GM12878 (cell line): ENCODE measurements around the gene MDN1. TPM values are rescaled to one million over a fixed set of nuclear protein-coding genes. Genes with fewer than 3 reads are reported as not detected.
A peak's percentile ranks its signal among the peaks of the same experiment; 100 is the strongest.

Source experiments
- BMI1 ChIP-seq: fragments of 450-650 bp; IDR thresholded peaks from 2 replicates; pipeline ENCODE4 v1.6.1; 2016; ENCODE audit warnings: mild to moderate bottlenecking, moderate library complexity, borderline replicate concordance
- CEBPB ChIP-seq, 2 experiments: fragments of 150-350 bp in 1 of 2; IDR thresholded peaks; 2 replicates each; pipeline ENCODE4 v1.6.1; 2012 to 2014; ENCODE audit warnings: low read depth in 2 of 2, low read length in 2 of 2, borderline replicate concordance in 1 of 2, inconsistent platforms in 1 of 2
- EGR1 ChIP-seq, 2 experiments: IDR thresholded peaks; 1 replicate in 1 of 2; 2 replicates in 1 of 2; pipeline ENCODE4 v1.6.1; 2011 to 2012; ENCODE audit warnings: low read depth in 2 of 2, low read length in 2 of 2, borderline replicate concordance in 1 of 2, mild to moderate bottlenecking in 1 of 2, moderate library complexity in 1 of 2
- ETV6 ChIP-seq, 2 experiments: fragments of 450-650 bp in 1 of 2; IDR thresholded peaks in 1 of 2; conservative IDR thresholded peaks in 1 of 2; 2 replicates each; pipeline ENCODE4 v1.6.1; 2014; ENCODE audit warnings: antibody characterized with exemption in 1 of 2, borderline replicate concordance in 1 of 2, low read depth in 1 of 2, mild to moderate bottlenecking in 1 of 2, moderate library complexity in 1 of 2
- FOXM1 ChIP-seq: IDR thresholded peaks from 2 replicates; pipeline ENCODE4 v1.6.1; 2012; ENCODE audit warnings: low read depth, mild to moderate bottlenecking, inconsistent platforms, low read length, moderate library complexity
- KDM1A ChIP-seq: fragments of 200-600 bp; sonication (generic); IDR thresholded peaks from 2 replicates; pipeline ENCODE4 v1.6.1; 2016; ENCODE audit warnings: borderline replicate concordance
- MEF2B ChIP-seq: fragments of 450-650 bp; IDR thresholded peaks from 2 replicates; pipeline ENCODE4 v1.6.1; 2018; ENCODE audit warnings: mild to moderate bottlenecking, moderate library complexity; ENCODE audit not compliant: partially characterized antibody, poor library complexity, severe bottlenecking
- MTA2 ChIP-seq: fragments of 450-650 bp; IDR thresholded peaks from 2 replicates; pipeline ENCODE4 v1.6.1; 2016; ENCODE audit warnings: low read depth, mild to moderate bottlenecking, moderate library complexity
- NBN ChIP-seq: fragments of 450-650 bp; IDR thresholded peaks from 2 replicates; pipeline ENCODE4 v1.6.1; 2016
- NRF1 ChIP-seq: conservative IDR thresholded peaks from 2 replicates; pipeline ENCODE4 v1.6.1; 2011; ENCODE audit warnings: mild to moderate bottlenecking, low read depth, low read length, improper control_type of control experiment
- PAX5 ChIP-seq: IDR thresholded peaks from 2 replicates; pipeline ENCODE4 v1.6.1; 2011; ENCODE audit warnings: low read depth, low read length, borderline replicate concordance
- RELA ChIP-seq: fragments of 450-650 bp; IDR thresholded peaks from 2 replicates; pipeline ENCODE4 v1.8.0; 2014; ENCODE audit warnings: borderline replicate concordance; ENCODE audit not compliant: partially characterized antibody
- SIX5 ChIP-seq: IDR thresholded peaks from 2 replicates; pipeline ENCODE4 v1.6.1; 2011; ENCODE audit warnings: mild to moderate bottlenecking, low read depth, low read length, moderate library complexity; ENCODE audit not compliant: severe bottlenecking
- SMC3 ChIP-seq: IDR thresholded peaks from 2 replicates; pipeline ENCODE4 v1.6.1; 2011; ENCODE audit warnings: low read length, improper control_type of control experiment, borderline replicate concordance
- SRF ChIP-seq, 2 experiments: IDR thresholded peaks; 2 replicates each; pipeline ENCODE4 v1.6.1; 2011; ENCODE audit warnings: low read depth in 2 of 2, low read length in 2 of 2, mild to moderate bottlenecking in 1 of 2, moderate library complexity in 1 of 2
- TBL1XR1 ChIP-seq: IDR thresholded peaks from 2 replicates; pipeline ENCODE4 v1.6.1; 2012; ENCODE audit warnings: low read depth, low read length, improper control_type of control experiment
- TCF3 ChIP-seq: IDR thresholded peaks from 2 replicates; pipeline ENCODE4 v1.6.1; 2012; ENCODE audit warnings: low read depth, mild to moderate bottlenecking, low read length, borderline replicate concordance; ENCODE audit not compliant: insufficient read depth
- YBX1 ChIP-seq: fragments of 450-650 bp; IDR thresholded peaks from 2 replicates; pipeline ENCODE4 v1.6.1; 2016; ENCODE audit warnings: antibody characterized with exemption
- YY1 ChIP-seq: IDR thresholded peaks from 2 replicates; pipeline ENCODE4 v1.6.1; 2011; ENCODE audit warnings: low read depth, mild to moderate bottlenecking, low read length
- polyA plus RNA-seq, 11 experiments: library from polyadenylated mRNA; depleted of rRNA in 4 of 11; unstranded in 6 of 11; stranded (reverse) in 5 of 11; fragments of >200 nt; fragmentation: Nextera tagmentation in 4 of 11; fragmentation: Illumina TruSeq in 1 of 11; extraction: Ambion mirVana in 4 of 11; extraction: Trizol in 1 of 11; gene quantifications; 1 replicate in 1 of 11; 2 replicates in 10 of 11; pipeline versions ENCODE4 v1.2.1 to v1.2.3, GENCODE V29; 2011 to 2016; ENCODE audit warnings: inconsistent platforms in 2 of 11, missing spikeins in 2 of 11, low read depth in 1 of 11
- total RNA-seq, 4 experiments: library from RNA; depleted of rRNA in 3 of 4; stranded (reverse); fragments of >200 nt in 3 of 4; fragmentation: Illumina TruSeq in 1 of 4; extraction: Trizol in 1 of 4; gene quantifications; 2 replicates each; pipeline versions ENCODE4 v1.2.1 to v1.2.3, GENCODE V29; 2013 to 2021
- TF ChIP-seq, protein P1 (sequence below): IDR thresholded peaks from 2 replicates; pipeline ENCODE4 v1.6.1; 2011; ENCODE audit warnings: borderline replicate concordance, low read depth, mild to moderate bottlenecking, moderate library complexity, low read length; ENCODE audit not compliant: insufficient read depth, poor library complexity, severe bottlenecking
- TF ChIP-seq, protein P2 (sequence below): fragments of 450-650 bp; IDR thresholded peaks from 2 replicates; pipeline ENCODE4 v1.6.1; 2018; ENCODE audit warnings: mild to moderate bottlenecking, low read depth, moderate library complexity; ENCODE audit not compliant: partially characterized antibody
- TF ChIP-seq, protein P3 (sequence below): fragments of 450-650 bp; IDR thresholded peaks from 2 replicates; pipeline ENCODE4 v1.6.1; 2016; ENCODE audit warnings: mild to moderate bottlenecking

MDN1 gene
- total and polyA plus RNA-seq, 10 of the 15 experiments (the other 5 are each of a cell fraction or from before 2014, with no cell fraction given) = 14.3 to 50.1 (median 22.1) TPM

DNA sequence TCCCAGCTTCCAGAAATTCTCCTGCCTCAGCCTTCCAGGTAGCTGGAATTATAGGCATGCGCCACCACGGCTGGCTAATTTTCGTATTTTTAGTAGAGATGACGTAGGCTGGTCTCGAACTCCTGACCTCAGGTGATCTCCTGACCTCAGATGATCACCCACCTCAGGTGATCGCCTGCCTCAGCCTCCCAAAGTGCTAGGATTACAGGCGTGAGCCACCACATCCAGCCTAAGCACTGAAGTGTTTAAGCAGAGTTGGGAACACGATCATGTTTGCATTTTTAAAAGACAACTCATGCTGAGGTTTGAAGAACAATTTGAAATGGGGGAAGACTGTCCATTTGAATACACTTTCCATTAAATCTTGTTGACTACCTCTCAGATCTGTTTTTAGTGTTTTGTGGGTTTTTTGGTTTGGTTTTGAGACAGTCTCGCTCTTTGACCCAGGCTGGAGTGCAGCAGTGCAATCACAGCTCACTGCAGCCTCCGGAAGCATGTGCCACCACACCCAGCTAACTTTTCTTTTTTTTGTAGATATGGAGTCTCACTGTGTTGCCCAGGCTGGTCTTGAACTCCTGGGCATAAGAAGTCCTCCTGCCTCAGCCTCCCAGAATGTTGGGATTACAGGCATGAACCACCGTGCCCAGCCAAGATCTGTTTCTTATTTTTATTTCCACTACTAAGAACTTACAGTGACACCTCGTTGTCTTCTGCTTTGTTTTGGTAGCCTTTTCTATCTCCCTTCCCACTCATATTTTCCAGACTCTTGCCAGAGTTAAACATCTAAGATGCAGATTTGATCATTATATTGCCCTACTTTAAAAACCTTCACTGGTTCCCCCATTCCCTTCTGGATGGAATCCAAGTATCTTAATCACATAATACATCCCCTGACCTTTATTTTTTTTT lies 15.5 kb upstream of the MDN1 start (continued):
- peak; percentile 36; the same call in 1 of the 2 replicates for TF ChIP-seq TCF3
- TF ChIP-seq, protein P1, sequence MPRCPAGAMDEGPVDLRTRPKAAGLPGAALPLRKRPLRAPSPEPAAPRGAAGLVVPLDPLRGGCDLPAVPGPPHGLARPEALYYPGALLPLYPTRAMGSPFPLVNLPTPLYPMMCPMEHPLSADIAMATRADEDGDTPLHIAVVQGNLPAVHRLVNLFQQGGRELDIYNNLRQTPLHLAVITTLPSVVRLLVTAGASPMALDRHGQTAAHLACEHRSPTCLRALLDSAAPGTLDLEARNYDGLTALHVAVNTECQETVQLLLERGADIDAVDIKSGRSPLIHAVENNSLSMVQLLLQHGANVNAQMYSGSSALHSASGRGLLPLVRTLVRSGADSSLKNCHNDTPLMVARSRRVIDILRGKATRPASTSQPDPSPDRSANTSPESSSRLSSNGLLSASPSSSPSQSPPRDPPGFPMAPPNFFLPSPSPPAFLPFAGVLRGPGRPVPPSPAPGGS = no peak
- no peak for TF ChIP-seq KDM1A
- TF ChIP-seq SRF (IDR thresholded peaks at IDR 0.05; ENCODE audit: low read depth in 2 of 2, low read length in 2 of 2) = no peak
- TF ChIP-seq YY1 = peak; percentile 17; the same call in 1 of the 2 replicates
- TF ChIP-seq EGR1 (IDR thresholded peaks at IDR 0.05; ENCODE audit: borderline replicate concordance in 1 of 2, low read depth in 2 of 2, low read length in 2 of 2) = no peak
- no peak for TF ChIP-seq RELA
- peak; percentile 85 for TF ChIP-seq MEF2B
- TF ChIP-seq TBL1XR1 = peak; percentile 92
- peak; percentile 56; the same call in 1 of the 2 replicates for TF ChIP-seq PAX5
- TF ChIP-seq SIX5 = no peak
- TF ChIP-seq YBX1 = no peak
- TF ChIP-seq NBN = no peak; the same call in 1 of the 2 replicates
- TF ChIP-seq CEBPB (IDR thresholded peaks at IDR 0.05; ENCODE audit: borderline replicate concordance in 1 of 2, low read depth in 2 of 2, low read length in 2 of 2) = no peak
- TF ChIP-seq ETV6 (conservative IDR thresholded peaks at IDR 0.05 in 1 of 2, IDR thresholded peaks at IDR 0.05 in 1 of 2; ENCODE audit: borderline replicate concordance in 1 of 2, low read depth in 1 of 2) = no peak
- TF ChIP-seq, protein P2, sequence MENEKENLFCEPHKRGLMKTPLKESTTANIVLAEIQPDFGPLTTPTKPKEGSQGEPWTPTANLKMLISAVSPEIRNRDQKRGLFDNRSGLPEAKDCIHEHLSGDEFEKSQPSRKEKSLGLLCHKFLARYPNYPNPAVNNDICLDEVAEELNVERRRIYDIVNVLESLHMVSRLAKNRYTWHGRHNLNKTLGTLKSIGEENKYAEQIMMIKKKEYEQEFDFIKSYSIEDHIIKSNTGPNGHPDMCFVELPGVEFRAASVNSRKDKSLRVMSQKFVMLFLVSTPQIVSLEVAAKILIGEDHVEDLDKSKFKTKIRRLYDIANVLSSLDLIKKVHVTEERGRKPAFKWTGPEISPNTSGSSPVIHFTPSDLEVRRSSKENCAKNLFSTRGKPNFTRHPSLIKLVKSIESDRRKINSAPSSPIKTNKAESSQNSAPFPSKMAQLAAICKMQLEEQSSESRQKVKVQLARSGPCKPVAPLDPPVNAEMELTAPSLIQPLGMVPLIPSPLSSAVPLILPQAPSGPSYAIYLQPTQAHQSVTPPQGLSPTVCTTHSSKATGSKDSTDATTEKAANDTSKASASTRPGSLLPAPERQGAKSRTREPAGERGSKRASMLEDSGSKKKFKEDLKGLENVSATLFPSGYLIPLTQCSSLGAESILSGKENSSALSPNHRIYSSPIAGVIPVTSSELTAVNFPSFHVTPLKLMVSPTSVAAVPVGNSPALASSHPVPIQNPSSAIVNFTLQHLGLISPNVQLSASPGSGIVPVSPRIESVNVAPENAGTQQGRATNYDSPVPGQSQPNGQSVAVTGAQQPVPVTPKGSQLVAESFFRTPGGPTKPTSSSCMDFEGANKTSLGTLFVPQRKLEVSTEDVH = no peak
- TF ChIP-seq NRF1 = no peak
- TF ChIP-seq SMC3 = no peak
- TF ChIP-seq BMI1 = 0 out of 2 replicates have a peak, but pooled peaks have one; percentile 34
- TF ChIP-seq FOXM1 = peak; percentile 84; the same call in 1 of the 2 replicates
- TF ChIP-seq, protein P3, sequence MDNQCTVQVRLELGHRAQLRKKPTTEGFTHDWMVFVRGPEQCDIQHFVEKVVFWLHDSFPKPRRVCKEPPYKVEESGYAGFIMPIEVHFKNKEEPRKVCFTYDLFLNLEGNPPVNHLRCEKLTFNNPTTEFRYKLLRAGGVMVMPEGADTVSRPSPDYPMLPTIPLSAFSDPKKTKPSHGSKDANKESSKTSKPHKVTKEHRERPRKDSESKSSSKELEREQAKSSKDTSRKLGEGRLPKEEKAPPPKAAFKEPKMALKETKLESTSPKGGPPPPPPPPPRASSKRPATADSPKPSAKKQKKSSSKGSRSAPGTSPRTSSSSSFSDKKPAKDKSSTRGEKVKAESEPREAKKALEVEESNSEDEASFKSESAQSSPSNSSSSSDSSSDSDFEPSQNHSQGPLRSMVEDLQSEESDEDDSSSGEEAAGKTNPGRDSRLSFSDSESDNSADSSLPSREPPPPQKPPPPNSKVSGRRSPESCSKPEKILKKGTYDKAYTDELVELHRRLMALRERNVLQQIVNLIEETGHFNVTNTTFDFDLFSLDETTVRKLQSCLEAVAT = peak; percentile 83
- TF ChIP-seq MTA2 = peak; percentile 76
